H1 (cell line): ENCODE data around the gene IGFBP6. TPM values are rescaled to one million over a fixed set of nuclear protein-coding genes. Genes with fewer than 3 reads are reported as not detected.

ENCODE experiments used
- EP300 ChIP-seq, 2 experiments: IDR thresholded peaks; 1 replicate in 1 of 2; 2 replicates in 1 of 2; pipeline ENCODE4 v1.6.1; 2011 to 2012; ENCODE audit warnings: low read depth in 2 of 2, low read length in 2 of 2, mild to moderate bottlenecking in 2 of 2, borderline replicate concordance in 1 of 2, inconsistent platforms in 1 of 2, moderate library complexity in 1 of 2
- GABPA ChIP-seq: IDR thresholded peaks from 2 replicates; pipeline ENCODE4 v1.6.1; 2011; ENCODE audit warnings: mild to moderate bottlenecking, low read length, moderate library complexity, borderline replicate concordance; ENCODE audit not compliant: insufficient read depth
- POLR2A ChIP-seq, 2 experiments: IDR thresholded peaks; 1 replicate in 1 of 2; 2 replicates in 1 of 2; pipeline ENCODE4 v1.6.1; 2011; ENCODE audit warnings: low read depth in 2 of 2, low read length in 2 of 2, mild to moderate bottlenecking in 2 of 2; ENCODE audit errors: control extremely low read depth in 1 of 2
- RXRA ChIP-seq: IDR thresholded peaks from 2 replicates; pipeline ENCODE4 v1.6.1; 2011; ENCODE audit warnings: low read depth, mild to moderate bottlenecking, low read length, moderate library complexity; ENCODE audit not compliant: insufficient read depth
- TEAD4 ChIP-seq: IDR thresholded peaks from 2 replicates; pipeline ENCODE4 v1.6.1; 2012; ENCODE audit warnings: low read depth, low read length, inconsistent platforms, mixed read lengths
- polyA plus RNA-seq, 7 experiments: library from polyadenylated mRNA; depleted of rRNA in 3 of 7; stranded (reverse) in 5 of 7; unstranded in 2 of 7; fragments of >200 nt in 5 of 7; fragments of 200-250 nt in 2 of 7; gene quantifications; 1 replicate in 5 of 7; 2 replicates in 1 of 7; 4 replicates in 1 of 7; pipeline versions ENCODE4 v1.2.1 to v1.2.3, GENCODE V29; 2011 to 2013; ENCODE audit warnings: missing spikeins in 2 of 7, mixed read lengths in 2 of 7
- total RNA-seq: library from RNA; stranded (reverse); fragmentation: NEBNext Ultra II Directional; extraction: Animal tissue kit (Norgen Biotek cat#: 25700); gene quantifications from 2 replicates; pipeline ENCODE4 v1.2.1, GENCODE V29; 2021
- TF ChIP-seq, protein P1 (sequence below): IDR thresholded peaks from 2 replicates; pipeline ENCODE4 v1.6.1; 2012; ENCODE audit warnings: inconsistent platforms
- TF ChIP-seq, protein P2 (sequence below): fragments of 300-600 bp; sonication (generic); IDR thresholded peaks from 2 replicates; pipeline ENCODE4 v1.7.1; 2012; ENCODE audit warnings: low read length, moderate library complexity, mild to moderate bottlenecking, inconsistent platforms; ENCODE audit not compliant: insufficient replicate concordance

The IGFBP6 gene
- total and polyA plus RNA-seq, 2 of the 8 experiments (the other 6 are each of a cell fraction or from before 2014, with no cell fraction given): 13.7 to 14.7 TPM

DNA sequence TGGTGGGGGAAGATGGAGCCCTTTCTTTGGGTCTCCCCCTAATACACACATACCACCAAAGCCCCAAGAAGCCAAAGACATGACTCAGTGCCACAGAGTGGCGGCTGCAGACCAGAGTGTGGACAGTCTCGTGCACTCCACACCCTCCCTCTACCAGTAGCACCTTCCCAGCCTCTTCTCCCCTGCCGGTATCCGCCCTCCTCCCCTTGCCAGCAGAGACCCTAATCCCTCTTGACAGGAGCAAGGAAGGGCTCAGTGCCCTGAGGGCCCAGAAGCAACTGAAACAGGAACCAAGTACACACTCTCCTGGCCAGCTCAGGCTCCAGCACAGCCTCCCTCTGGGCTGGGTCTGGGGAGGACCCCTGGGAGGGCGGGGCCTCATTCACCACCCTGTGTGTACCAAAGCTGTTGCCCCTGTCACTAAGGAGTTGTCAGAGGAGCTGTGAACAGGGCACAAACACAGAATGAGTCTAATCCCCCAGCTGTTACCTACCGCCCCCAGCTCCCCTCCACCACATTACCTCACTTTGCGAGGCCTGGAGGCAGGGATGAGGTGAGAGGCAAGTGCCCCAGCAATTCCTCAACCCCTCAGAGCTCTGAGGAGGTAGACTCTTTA lies 26.5 kb upstream of the IGFBP6 start (continued):
- TF ChIP-seq EP300 (IDR thresholded peaks at IDR 0.05; ENCODE audit: borderline replicate concordance in 1 of 2, low read depth in 2 of 2, low read length in 2 of 2) (no peak), POLR2A (IDR thresholded peaks at IDR 0.05; ENCODE audit: control extremely low read depth in 1 of 2, low read depth in 2 of 2, low read length in 2 of 2) (no peak), RXRA (no peak), GABPA (no peak), TEAD4 (no peak)
- TF ChIP-seq, protein P1, sequence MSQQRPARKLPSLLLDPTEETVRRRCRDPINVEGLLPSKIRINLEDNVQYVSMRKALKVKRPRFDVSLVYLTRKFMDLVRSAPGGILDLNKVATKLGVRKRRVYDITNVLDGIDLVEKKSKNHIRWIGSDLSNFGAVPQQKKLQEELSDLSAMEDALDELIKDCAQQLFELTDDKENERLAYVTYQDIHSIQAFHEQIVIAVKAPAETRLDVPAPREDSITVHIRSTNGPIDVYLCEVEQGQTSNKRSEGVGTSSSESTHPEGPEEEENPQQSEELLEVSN: no peak
- TF ChIP-seq, protein P2, sequence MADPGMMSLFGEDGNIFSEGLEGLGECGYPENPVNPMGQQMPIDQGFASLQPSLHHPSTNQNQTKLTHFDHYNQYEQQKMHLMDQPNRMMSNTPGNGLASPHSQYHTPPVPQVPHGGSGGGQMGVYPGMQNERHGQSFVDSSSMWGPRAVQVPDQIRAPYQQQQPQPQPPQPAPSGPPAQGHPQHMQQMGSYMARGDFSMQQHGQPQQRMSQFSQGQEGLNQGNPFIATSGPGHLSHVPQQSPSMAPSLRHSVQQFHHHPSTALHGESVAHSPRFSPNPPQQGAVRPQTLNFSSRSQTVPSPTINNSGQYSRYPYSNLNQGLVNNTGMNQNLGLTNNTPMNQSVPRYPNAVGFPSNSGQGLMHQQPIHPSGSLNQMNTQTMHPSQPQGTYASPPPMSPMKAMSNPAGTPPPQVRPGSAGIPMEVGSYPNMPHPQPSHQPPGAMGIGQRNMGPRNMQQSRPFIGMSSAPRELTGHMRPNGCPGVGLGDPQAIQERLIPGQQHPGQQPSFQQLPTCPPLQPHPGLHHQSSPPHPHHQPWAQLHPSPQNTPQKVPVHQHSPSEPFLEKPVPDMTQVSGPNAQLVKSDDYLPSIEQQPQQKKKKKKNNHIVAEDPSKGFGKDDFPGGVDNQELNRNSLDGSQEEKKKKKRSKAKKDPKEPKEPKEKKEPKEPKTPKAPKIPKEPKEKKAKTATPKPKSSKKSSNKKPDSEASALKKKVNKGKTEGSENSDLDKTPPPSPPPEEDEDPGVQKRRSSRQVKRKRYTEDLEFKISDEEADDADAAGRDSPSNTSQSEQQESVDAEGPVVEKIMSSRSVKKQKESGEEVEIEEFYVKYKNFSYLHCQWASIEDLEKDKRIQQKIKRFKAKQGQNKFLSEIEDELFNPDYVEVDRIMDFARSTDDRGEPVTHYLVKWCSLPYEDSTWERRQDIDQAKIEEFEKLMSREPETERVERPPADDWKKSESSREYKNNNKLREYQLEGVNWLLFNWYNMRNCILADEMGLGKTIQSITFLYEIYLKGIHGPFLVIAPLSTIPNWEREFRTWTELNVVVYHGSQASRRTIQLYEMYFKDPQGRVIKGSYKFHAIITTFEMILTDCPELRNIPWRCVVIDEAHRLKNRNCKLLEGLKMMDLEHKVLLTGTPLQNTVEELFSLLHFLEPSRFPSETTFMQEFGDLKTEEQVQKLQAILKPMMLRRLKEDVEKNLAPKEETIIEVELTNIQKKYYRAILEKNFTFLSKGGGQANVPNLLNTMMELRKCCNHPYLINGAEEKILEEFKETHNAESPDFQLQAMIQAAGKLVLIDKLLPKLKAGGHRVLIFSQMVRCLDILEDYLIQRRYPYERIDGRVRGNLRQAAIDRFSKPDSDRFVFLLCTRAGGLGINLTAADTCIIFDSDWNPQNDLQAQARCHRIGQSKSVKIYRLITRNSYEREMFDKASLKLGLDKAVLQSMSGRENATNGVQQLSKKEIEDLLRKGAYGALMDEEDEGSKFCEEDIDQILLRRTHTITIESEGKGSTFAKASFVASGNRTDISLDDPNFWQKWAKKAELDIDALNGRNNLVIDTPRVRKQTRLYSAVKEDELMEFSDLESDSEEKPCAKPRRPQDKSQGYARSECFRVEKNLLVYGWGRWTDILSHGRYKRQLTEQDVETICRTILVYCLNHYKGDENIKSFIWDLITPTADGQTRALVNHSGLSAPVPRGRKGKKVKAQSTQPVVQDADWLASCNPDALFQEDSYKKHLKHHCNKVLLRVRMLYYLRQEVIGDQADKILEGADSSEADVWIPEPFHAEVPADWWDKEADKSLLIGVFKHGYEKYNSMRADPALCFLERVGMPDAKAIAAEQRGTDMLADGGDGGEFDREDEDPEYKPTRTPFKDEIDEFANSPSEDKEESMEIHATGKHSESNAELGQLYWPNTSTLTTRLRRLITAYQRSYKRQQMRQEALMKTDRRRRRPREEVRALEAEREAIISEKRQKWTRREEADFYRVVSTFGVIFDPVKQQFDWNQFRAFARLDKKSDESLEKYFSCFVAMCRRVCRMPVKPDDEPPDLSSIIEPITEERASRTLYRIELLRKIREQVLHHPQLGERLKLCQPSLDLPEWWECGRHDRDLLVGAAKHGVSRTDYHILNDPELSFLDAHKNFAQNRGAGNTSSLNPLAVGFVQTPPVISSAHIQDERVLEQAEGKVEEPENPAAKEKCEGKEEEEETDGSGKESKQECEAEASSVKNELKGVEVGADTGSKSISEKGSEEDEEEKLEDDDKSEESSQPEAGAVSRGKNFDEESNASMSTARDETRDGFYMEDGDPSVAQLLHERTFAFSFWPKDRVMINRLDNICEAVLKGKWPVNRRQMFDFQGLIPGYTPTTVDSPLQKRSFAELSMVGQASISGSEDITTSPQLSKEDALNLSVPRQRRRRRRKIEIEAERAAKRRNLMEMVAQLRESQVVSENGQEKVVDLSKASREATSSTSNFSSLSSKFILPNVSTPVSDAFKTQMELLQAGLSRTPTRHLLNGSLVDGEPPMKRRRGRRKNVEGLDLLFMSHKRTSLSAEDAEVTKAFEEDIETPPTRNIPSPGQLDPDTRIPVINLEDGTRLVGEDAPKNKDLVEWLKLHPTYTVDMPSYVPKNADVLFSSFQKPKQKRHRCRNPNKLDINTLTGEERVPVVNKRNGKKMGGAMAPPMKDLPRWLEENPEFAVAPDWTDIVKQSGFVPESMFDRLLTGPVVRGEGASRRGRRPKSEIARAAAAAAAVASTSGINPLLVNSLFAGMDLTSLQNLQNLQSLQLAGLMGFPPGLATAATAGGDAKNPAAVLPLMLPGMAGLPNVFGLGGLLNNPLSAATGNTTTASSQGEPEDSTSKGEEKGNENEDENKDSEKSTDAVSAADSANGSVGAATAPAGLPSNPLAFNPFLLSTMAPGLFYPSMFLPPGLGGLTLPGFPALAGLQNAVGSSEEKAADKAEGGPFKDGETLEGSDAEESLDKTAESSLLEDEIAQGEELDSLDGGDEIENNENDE: no peak
